ENCODE measurements around the gene COL4A2. TPM values are rescaled to one million over a fixed set of nuclear protein-coding genes. Genes with fewer than 3 reads are reported as not detected.

Gene COL4A2
- total and polyA plus RNA-seq, 2 donors (not counting 1 experiment from before 2014, with no cell fraction given) = 0.17 TPM; not detected in 1

DNA sequence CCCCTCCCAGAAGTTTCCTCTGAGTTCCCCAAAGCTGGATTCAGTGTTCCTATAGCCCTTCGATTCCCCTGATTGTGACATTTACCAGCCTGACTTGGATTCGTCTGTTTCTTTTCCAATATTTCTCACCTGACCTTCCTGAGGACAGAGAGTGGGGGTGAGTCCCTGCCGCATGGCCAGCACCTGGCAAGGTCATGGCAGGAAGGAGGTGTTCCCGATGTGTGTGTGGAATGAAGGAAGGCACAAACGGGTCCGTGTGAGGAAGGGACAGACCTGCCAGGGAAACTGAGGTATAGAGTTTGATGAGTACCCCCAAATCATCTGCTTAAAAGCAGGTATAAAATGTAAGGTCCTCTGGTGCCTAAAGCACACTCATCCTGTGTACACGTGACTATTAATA lies 3.4 kb upstream of the COL4A2 start:
- no peak overlapping the region for H2AFZ ChIP-seq (ENCODE audit: insufficient read depth, low read depth, low read length, poor library complexity, severe bottlenecking)
- Mint-ChIP-seq H3K9me3 (ENCODE audit: insufficient read depth) (no peaks in the 10 kb centered on the region), H3K27me3 (peaks cover 59% of the 10 kb centered on the region), H3K4me3 (no peak overlapping the region), H3K27ac (no peak overlapping the region), H3K4me1 (no peaks in the 10 kb centered on the region)
- H3K27me3 ChIP-seq (replicated peaks in 1 of 4; ENCODE audit: control extremely low read depth in 1 of 4, control insufficient read depth in 3 of 4, insufficient read depth in 4 of 4, low read length in 3 of 4) = peaks cover 0 to 34% (median 16%) of the 10 kb centered on the region in 4 experiments
- H4K20me1 ChIP-seq (ENCODE audit: control insufficient read depth, insufficient read depth, low read length, poor library complexity, severe bottlenecking) = no peaks in the 10 kb centered on the region
- no peak for TF ChIP-seq EZH2 (IDR thresholded peaks at IDR 0.05; ENCODE audit: borderline replicate concordance, insufficient read depth, low read depth, low read length, poor library complexity, severe bottlenecking)
- TF ChIP-seq, protein P1, sequence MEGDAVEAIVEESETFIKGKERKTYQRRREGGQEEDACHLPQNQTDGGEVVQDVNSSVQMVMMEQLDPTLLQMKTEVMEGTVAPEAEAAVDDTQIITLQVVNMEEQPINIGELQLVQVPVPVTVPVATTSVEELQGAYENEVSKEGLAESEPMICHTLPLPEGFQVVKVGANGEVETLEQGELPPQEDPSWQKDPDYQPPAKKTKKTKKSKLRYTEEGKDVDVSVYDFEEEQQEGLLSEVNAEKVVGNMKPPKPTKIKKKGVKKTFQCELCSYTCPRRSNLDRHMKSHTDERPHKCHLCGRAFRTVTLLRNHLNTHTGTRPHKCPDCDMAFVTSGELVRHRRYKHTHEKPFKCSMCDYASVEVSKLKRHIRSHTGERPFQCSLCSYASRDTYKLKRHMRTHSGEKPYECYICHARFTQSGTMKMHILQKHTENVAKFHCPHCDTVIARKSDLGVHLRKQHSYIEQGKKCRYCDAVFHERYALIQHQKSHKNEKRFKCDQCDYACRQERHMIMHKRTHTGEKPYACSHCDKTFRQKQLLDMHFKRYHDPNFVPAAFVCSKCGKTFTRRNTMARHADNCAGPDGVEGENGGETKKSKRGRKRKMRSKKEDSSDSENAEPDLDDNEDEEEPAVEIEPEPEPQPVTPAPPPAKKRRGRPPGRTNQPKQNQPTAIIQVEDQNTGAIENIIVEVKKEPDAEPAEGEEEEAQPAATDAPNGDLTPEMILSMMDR (IDR thresholded peaks at IDR 0.05) = no peak
- peaks cover 0 to under 1% (median 0%) of the 10 kb centered on the region in 3 donors for H3K9me3 ChIP-seq (ENCODE audit: control extremely low read depth in 1 of 3, control insufficient read depth in 2 of 3, insufficient read depth in 1 of 3, low read length in 2 of 3)
- DNase-seq (no peak), ATAC-seq (ENCODE audit: low read depth) (no peak)
- H3K4me3 ChIP-seq (ENCODE audit: control extremely low read depth in 1 of 5, extremely low read depth in 1 of 5, insufficient read depth in 1 of 5, low read depth in 2 of 5, low read length in 4 of 5) = no peak overlapping the region
- no peak overlapping the region for H3K27ac ChIP-seq (ENCODE audit: low read length in 2 of 2)
- POLR2A ChIA-PET = no interaction called here
- CTCF ChIA-PET = no interaction called here
- no peak overlapping the region for H3K9ac ChIP-seq (ENCODE audit: low read length)
- no peaks in the 10 kb centered on the region for H3K4me1 ChIP-seq (ENCODE audit: control insufficient read depth in 2 of 2, insufficient read depth in 2 of 2, low read length in 2 of 2)
- no peak overlapping the region for H3K4me2 ChIP-seq (replicated peaks; ENCODE audit: low read depth, low read length, poor library complexity, severe bottlenecking)
- H3K79me2 ChIP-seq (ENCODE audit: control insufficient read depth, insufficient read depth, low read length) = no peaks in the 10 kb centered on the region
- intact Hi-C loops (cut with micrococcal nuclease) = no loop called here
- 80% methylated on average over 1 of the region's 7 CpGs for WGBS (ENCODE audit: insufficient coverage)
- no peaks in the 10 kb centered on the region for H3K36me3 ChIP-seq (replicated peaks in 1 of 2; ENCODE audit: control extremely low read depth in 1 of 2, control insufficient read depth in 1 of 2, extremely low read depth in 1 of 2, insufficient read depth in 2 of 2, low read length in 1 of 2)

- Histone ChIP-seq H3K4me1 (ENCODE audit: control insufficient read depth in 2 of 2, insufficient read depth in 2 of 2, low read length in 2 of 2) (no peaks in the 10 kb centered on the region), H4K20me1 (ENCODE audit: control insufficient read depth, insufficient read depth, low read length, poor library complexity, severe bottlenecking) (no peaks in the 10 kb centered on the region), H3K9me3 (ENCODE audit: control extremely low read depth in 1 of 3, control insufficient read depth in 2 of 3, insufficient read depth in 1 of 3, low read length in 2 of 3) (no peaks in the 10 kb centered on the region), H3K36me3 (replicated peaks in 1 of 2; ENCODE audit: control extremely low read depth in 1 of 2, control insufficient read depth in 1 of 2, extremely low read depth in 1 of 2, insufficient read depth in 2 of 2, low read length in 1 of 2) (no peaks in the 10 kb centered on the region), H2AFZ (ENCODE audit: insufficient read depth, low read depth, low read length, poor library complexity, severe bottlenecking) (no peak overlapping the region), H3K79me2 (ENCODE audit: control insufficient read depth, insufficient read depth, low read length) (no peaks in the 10 kb centered on the region), H3K9ac (ENCODE audit: low read length) (no peak overlapping the region), H3K4me3 (ENCODE audit: control extremely low read depth in 1 of 5, extremely low read depth in 1 of 5, insufficient read depth in 1 of 5, low read depth in 2 of 5, low read length in 4 of 5) (no peak overlapping the region), H3K27me3 (replicated peaks in 1 of 4; ENCODE audit: control extremely low read depth in 1 of 4, control insufficient read depth in 3 of 4, insufficient read depth in 4 of 4, low read length in 3 of 4) (peaks cover 0 to 33% (median 16%) of the 10 kb centered on the region in 4 experiments), H3K4me2 (replicated peaks; ENCODE audit: low read depth, low read length, poor library complexity, severe bottlenecking) (no peak overlapping the region), H3K27ac (ENCODE audit: low read length in 2 of 2) (no peak overlapping the region)
- ChIA-PET POLR2A (no interaction called here), CTCF (no interaction called here)
- no peak overlapping the region for H3K4me3 Mint-ChIP-seq
- peaks cover 65% of the 10 kb centered on the region for H3K27me3 Mint-ChIP-seq
- H3K4me1 Mint-ChIP-seq = no peaks in the 10 kb centered on the region
- no peak overlapping the region for H3K27ac Mint-ChIP-seq
- ATAC-seq (ENCODE audit: low read depth) (no peak), DNase-seq (no peak)
- intact Hi-C loops (cut with micrococcal nuclease) = no loop called here
- no peak for TF ChIP-seq EZH2 (IDR thresholded peaks at IDR 0.05; ENCODE audit: borderline replicate concordance, insufficient read depth, low read depth, low read length, poor library complexity, severe bottlenecking)
- TF ChIP-seq, protein P1 (IDR thresholded peaks at IDR 0.05) = no peak
- no peaks in the 10 kb centered on the region for H3K9me3 Mint-ChIP-seq (ENCODE audit: insufficient read depth)
- 38% methylated on average over 2 of the region's 4 CpGs for WGBS (ENCODE audit: insufficient coverage)
Measured at GRCh38 chr13:110304256-110304655, 2.8 kb upstream of the COL4A2 start.

All from B cell (primary cell).